HG03066 (cell line): Measurements from ENCODE around the gene TSPAN4.

Experiments
- ATAC-seq: cut with Tn5 transposase; IDR thresholded peaks from one replicate; pipeline ENCODE4 v1.9.1; 2021; ENCODE audit warnings: low read depth; ENCODE audit not compliant: unreplicated experiment

Gene TSPAN4

DNA sequence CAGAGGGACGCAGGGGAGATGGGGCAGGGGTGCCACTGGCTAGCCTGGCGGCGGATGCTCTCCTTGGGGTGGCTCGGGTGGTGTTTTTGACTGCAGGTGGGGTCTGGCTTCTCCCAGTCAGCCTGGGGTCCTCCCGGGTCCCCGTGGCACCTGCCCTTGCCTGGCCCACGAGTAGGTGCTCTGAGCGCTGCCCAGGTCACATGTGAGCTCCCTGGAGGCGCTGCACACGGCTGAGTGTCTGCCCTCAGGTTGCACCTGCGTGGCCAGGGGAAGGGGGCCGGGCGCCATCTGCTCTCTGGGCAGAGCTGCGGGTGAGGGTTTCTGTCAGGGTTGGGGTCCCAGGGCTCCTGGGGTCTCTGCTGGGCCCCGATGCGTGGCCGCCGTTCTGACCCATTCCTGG lies 5.2 kb downstream of the TSPAN4 start:
- ATAC-seq: no peak

DNA sequence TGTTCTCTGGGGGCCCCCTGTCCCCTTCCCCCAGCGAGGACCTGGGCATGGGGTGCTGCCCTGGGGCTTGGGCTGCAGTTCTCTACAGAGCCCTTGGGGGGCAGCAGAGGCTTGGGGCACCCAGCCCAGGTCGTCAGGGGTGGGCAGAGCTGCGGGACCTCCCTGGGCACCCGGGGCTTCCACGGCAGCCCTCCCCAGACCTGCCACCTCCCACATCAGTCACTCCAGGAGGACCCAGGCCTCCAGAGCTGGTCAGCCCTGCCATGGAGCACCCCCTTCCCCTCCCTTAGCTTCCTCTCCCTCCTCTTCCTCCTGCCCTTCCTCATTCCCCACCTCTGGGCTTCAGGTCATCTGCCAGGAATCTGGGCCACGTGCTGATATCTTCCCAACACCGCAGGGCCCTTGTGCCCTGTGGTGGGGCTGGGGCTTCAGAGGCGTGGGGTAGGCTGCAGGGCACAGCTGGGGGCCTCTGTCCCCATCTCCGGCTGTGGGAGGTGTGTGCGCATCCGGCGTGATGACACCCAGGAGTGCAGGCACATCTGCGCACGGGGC lies 5.8 kb downstream of the TSPAN4 start:
- ATAC-seq: no peak

DNA sequence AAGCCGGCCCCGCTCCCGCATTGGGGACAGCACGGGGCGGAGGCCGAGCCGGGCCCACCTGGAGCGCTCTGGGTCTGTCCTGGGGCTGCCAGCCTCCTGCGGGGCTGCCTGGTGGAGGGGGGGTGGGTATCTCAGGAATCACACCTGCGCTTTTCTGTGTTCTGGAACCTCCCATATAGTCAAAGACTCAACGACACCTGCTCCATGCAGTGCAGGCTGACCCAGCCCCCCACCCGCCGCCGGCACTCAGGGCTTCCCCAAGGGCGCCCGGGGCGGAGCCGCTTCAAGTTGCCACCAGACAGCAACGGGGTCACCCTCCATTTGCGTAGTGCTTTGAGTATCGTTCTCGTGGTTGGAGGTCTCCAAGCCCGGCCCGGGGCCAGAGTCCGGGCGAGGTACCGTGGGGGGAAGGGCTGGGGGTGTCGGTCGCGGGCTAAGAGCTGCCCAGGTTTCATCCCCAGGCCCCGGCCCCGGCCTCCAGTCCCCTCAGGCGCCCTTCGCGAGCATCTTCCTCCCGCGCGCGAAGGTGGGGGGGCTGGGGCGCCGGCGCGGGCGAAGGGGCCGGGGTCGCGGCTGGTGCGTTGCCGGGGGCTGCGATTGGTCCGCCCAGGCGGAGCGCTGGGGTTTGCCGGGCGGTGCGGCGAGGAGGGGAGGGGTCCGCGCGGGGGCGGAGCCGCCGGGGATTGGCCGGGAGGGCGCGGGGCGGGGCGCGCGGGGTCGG lies 6.6 kb downstream of the TSPAN4 start:
- ATAC-seq: no peak

DNA sequence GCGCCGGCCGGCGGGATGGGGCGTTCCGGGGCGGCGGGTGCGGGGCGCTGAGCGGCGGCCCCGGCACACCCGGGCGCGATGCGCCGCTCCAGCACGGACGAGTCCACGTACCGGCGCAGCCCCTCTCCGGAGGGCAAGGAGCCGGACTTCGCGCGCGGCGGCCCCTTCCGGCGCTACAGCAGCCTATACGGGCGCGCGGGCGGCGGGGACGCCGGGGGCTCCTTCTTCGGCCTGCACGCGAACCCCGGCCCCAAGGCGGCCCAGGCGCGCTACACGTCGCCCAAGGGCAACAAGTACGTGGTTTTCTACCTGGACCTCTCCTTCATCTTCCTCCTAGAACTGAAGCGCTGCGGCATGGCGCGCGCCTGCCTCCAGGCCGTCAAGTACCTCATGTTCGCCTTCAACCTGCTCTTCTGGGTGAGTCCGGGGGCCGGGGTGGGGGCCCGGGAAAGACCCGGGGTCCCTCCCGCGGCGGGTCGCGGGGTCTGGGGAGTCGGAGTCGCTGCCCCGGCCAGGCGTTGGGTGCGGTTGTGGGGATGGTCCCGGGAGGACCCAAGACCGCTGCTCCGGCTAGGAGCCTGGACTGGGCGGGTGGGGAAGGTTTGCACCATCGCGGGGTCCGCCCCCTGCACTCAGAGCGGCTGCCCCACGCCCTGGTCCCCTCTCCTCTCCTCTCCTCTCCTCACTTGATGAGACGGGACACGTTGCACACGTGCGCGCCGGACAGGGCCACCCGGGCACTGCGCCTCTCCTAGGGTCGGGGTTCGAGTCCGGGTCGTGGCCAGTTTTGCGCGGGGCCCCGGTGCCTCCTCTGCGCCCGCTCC lies 7.5 kb downstream of the TSPAN4 start:
- no peak for ATAC-seq

DNA sequence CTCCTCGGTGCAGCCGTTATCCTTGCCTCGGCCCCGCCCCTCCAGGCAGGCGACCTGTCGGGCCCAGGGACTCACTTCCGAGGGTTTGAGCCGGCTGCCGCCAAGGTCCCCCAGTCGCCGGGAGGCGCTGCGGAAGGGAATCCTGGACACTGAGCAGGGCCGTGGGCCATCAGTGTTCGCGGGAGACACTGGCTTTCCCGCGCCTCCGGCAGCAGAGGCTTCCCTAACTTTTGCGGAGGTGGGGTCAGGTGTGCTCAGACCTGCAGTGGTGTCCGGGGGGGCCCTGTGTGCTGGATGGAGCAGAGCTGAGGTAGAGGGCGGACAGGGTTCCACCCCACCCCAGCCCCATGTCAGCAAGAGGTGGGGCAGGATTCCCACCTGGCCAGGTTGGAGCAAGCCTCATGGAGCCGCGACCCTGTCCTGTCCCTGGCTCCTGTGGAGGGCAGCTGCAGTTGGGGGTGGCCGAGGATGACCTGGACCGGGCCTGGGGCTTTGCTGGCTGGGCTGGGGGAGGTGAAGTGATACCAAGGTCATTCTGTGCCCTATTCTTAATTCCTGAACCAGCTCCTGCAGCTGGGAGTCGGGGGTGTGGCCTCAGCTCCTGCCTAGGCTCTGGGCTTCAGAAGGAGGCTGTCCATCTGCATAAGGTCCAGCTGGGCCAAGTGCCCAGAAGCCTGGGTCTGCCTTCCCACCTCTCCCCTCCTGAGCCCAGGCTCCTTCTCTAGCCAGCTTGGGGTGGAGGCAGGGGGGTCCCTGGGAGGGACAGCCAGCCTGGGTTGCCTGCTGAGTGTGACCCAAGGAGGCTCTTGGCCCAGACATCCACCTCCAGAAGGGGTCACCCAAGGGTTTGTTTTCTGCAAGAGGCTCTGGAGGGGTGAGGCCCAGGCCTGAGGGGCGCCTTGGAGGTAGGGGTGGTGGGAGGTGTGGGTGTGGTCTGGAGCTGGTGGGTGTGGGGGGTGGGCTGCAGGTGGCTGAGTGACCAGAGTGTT lies 8.4 kb downstream of the TSPAN4 start:
- ATAC-seq: no peak

DNA sequence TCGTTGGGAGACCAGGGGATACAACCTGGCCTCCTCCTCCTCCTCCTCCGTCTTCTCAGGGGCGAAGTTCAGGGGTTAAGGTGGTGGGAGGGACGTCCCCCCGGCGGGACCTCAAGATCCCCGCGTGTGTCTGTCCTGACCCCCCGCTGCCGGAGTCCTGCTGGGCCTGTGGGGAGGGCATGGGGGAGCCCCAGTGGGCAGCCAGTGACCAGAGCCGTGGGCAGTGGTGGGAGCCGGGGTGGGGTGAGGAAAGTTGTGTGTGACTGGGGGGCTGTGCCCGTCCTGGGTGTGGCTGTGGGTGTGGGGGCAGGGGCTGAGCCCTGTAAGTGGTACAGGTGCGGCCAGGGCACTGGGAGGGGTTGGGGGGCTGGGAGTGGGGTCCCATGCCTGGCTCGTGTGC lies 10.1 kb downstream of the TSPAN4 start:
- no peak for ATAC-seq

DNA sequence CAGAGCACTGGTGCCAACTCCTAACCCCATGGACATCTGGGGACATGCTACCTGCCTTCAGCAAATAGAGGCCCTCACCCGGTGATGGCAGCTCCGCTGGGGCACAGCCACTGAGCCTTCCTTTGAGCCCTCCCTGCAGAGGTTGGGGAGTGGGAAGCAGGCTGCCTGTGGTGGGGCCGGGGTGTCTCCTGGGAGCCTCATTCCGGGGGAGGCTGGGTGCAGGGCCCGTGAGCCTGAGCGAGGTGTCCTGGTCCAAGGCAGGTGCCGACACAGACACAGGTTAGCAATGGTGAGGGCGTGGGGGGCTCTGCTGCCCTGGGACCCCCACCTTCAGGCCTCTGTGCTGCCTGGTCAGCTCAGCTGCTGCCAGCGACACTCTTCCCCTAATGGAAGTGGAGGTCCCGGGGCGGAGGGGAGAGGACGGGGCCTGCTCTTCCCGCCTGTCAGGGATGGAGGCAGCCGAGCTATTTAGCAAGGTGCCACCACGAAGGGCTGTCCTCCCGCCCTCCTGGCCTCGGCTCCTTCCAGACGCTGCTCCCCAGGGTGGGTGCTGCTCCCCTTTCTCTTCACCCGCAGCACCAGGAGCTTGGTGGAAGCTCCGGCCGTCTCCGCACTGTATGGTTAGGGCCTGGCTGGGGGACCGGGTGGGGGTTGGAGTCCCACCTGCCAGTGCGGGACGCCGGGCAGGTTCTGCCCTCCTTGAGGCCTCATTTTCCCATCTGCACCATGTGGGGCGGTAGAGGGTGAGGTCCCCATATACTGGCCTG lies 11.2 kb downstream of the TSPAN4 start:
- ATAC-seq: no peak

DNA sequence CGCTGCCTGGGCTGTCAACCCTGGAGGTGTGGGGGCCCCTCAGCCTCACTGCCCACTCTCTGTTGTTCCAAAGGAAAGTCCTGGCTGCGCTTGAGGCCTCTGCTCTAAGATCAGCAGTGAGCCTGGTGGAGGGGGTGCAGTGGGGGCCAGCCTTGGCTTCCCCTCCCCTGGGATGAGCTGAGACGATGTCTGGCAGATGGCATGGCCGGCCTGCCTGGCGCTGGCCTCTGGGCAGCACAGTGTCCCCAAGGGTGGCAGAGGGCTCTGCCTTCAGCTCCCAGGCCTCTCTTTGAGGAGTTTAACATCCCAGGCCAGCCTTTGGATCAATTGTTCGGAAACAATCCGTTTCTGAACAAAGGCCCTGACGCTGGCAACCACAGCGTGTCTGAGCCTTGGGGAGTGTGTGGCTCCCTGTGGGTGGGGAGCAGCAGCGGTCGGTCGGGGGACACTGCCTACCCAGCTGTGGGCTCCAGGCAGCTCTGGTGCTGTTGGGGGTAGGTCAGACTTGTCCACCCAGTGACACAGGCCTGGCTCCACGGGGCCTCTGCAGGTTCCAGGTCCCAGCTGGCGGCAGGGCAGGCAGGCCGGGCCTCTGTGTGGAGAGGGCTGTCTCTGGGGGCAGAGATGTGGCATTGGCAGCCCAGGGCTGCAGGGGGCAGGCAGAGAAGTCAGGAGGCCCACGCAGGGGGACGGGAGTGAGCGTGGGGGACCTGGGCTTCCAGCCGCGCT lies 12.1 kb downstream of the TSPAN4 start:
- no peak for ATAC-seq

DNA sequence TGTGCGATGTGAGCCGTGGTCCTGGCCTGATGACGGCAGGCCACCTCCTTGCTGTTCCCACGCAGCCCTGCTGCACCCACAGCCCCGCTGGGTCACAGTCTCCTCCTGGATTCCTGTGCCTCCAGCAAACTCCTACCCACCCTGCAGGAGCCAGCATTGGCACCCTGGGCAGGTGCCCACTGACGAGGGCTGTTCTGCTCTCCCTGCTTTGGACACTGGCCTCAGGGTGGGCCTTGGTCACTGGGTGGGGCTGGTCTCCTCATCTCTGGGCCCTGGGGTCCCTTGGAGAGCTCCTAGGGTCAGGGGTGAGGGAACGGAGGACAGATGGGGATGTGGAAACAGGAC lies 12.7 kb downstream of the TSPAN4 start:
- ATAC-seq: no peak

DNA sequence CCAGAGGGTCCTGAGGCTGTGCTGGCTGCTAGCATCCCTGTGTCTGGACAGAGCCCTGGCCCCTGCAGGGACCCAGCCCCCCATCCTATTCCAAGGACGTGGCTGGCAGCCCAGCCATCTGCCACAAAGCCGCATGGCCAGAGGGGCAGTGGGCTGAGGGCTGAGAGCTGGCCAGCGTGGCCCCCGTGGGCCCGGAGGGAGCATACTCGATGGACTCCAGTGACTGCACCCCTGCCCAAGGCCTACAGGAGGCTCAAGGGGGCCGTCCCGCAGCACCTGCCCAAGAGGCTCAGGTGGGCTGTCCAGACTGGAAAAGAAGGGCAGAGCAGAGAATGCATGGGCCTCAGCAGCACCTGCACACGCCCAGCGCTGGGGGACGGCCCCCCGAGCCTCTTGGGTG lies 13.1 kb downstream of the TSPAN4 start:
- no peak for ATAC-seq

DNA sequence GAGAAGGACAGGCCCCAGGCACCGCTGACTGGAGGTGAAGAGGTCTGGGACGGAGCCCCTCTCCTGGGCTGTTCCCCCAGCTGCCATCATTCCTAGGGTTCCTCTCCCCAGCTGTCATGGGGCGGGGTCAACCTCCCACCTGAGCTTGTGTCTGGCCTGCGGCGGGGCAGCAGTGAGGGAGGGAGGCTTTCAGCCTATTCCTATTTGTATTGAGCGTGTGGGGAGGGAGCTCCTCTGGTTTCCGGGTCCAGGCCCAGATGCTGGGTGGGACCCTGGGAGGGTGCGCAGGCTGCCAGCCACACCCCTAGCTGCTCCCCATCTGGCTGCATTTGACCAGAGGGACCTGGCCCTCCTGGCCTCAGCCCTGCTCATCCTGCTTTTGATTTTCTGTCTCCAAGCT lies 13.7 kb downstream of the TSPAN4 start:
- no peak for ATAC-seq

DNA sequence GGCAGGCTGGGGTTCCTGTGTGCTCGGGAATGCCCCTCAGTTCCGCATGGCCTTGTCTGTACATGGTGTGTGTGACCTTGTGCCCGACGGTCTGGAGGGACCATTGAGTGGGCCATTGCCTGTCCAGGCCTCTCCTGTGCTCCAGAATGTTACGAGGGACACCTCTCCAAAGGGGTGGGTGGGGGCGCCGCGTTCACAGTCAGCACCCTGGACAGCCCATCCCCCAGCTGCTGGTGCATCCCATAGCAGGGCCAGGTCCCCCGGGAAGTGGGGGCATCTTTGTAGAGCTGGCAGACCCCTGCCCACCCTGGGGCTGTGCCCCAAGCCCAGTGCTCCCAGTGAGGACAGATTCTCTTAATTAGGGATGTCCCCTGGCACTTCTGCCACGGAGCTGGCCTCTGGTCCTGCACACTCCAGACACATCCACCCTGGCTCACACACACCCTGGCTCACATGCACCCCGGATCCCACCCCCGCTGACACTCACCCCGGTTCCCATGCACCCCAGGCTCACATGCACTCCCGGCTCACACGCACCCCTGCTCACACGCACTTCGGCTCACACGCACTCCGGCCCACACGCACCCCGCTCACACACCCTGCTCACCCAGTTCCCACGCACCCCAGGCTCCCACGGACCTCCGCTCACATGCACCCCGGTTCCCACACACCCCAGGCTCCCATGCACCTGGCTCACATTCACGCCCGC lies 15.6 kb downstream of the TSPAN4 start:
- no peak for ATAC-seq

DNA sequence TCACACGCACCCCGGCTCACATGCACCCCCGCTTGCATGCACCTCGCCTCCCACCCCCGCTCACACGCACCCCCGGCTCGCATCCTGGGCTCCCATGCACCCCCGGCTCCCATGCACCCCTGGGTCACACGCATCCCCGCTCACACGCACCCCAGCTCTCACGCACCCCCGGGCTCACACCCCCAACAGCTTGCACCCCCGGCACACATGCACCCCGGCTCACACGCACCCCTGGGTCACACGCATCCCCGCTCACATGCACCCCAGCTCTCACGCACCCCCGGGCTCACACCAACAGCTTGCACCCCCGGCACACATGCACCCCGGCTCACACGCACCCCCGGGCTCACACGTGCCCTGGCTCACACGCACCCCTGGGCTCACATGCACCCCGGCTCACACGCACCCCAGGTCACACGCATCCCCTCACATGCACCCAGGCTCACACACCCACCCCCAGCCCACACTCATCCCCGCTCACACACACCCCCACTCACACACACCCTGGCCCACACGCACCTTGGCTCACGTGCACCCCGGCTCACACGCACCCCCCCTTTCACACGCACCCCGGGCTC lies 16.2 kb downstream of the TSPAN4 start:
- no peak for ATAC-seq

DNA sequence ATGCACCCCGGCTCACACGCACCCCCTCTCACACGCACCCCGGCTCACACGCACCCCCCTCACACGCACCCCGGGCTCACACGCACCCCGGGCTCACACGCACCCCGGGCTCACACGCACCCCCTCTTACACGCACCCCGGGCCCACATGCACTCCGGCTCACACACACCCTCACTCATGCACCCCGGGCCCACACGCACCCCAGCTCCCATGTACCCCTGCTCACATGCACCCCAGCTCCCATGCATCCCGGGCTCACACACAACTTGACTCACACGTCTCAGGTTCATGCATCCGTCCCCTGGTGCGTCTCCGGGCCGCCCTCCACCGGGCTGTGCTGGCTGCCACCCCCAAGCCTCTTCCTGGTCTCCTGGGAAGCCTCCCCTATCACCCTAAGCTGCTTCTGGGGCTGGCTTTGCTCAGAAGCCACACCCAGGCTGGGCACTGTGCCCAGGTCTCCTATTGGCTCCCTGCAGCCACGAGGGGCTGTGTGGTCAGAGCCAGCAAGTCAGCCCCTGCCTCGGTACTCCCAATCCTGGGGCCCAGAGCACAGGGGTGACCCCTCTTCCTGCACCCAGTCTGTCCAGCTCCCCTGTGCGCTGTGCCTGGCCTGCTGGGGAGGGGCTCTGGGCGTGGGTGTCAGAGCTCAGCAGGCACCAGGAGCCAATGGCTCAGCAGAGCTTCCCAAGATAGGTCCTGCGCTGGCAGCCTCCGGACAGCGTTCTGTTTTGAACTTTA lies 16.9 kb downstream of the TSPAN4 start:
- no peak for ATAC-seq

DNA sequence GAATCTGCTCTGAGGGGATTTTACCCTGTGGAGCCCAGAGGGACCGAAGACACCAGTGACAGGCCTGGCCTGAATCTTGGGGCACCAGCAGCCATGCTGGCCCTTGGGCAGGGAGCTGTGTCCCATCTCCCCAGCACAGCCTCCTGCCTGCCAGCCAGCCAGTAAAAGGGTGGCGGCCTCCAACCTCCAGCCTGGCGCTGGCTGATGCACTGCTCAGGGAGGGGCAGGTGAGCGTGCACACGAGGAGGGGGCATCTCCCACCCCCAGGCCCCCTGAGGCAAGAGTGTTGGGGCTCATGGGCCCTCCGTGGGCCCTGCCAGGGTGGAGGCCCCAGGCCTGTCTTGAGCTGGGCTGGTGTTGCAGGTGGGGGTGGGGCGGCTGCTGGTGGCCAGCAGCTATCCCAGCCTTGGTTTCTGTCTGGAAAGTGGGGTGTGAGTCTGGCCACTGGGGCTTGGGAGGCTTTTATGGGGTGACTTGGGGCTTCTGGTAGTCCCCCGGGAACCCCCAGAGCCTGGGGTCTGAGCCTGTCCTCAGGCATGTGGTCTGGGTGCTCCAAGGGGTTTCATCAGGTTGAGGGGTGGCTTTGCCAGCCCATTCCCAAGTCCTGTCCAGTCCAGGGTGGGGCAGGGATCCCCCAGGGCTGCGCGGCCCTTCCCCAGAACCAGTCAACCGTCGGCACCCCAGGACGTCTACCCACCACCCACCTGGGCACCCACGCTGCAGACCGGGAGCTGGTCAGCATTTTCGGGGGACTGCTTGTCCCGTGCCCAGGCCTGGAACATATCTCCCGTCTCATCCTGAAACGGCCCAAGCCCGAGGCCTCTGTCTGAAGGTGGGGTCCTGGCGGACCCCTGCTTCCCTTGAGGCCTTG lies 17.8 kb downstream of the TSPAN4 start:
- ATAC-seq: no peak

DNA sequence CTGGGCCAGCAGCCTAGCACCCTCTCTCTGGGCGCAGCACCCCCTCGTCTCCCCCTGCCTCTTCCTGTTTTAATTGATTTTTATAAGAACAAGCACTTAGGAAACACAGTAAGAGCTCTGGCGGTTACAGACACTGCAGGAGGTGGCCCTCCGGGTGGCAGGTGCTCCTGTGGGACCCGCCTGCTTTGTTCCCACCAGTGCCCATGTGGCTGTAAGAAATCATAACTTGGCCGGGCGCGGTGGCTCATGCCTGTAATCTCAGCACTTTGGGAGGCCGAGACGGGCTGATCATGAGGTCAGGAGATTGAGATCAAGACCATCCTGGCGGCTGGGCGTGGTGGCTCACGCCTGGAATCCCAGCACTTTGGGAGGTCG lies 18.4 kb downstream of the TSPAN4 start:
- ATAC-seq: no peak
